Measurements from ENCODE around the gene PLBD2.

PLBD2 gene

DNA sequence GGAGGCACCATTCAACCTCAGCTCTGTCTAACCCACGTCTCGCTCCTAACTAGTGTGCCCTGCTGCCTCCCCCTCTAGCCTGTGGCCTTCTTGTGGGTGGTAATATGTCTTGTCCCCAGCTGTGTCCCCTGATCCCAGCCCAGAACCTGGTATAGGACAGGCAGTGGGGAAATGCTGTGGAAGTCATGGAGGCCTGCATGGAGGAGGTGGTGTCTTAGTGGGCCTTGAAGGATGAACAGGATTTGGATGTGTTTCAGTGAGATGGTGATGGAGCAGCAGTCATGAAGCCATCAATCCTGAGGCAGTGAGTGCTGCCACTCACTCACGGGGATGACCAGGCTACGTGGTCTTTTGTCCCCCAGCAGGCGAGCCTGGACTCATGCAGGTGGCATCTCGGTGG lies 13.4 kb downstream of the PLBD2 start:
- no peak for DNase-seq

DNA sequence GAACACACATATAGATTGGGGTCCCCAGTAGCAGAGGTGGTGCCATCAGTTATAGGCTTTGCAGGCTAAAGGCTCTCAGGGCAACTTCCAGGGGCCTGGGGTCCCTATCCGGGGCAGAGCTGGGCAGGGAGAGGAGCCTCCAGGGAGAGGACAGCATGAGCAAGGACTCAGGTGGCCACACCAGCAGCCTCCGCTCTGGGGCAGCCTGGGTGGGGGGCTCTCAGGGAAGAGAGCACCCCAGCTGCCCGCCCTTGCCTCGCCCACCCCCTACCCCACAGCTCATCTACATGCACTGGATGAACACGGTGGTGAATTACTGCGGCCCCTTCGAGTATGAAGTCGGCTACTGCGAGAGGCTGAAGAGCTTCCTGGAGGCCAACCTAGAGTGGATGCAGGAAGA lies 14.0 kb downstream of the PLBD2 start:
- no peak for DNase-seq

DNA sequence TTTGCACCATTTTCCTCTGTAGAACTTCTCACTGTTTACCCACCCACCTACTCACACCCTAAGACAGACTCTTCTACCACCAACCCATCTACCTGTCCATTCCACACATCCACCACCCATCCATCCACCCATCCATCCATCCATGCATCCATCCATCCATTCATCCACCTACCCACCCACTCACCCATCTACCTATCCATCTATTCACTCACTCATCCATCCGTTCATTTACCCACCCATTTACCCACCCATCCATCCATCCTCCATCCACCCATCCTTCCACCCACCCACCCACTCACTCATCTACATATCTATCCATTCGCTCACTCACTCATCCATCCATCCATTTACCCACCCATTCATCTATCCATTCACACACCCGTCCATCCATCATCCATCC lies 15.1 kb downstream of the PLBD2 start:
- DNase-seq: no peak

DNA sequence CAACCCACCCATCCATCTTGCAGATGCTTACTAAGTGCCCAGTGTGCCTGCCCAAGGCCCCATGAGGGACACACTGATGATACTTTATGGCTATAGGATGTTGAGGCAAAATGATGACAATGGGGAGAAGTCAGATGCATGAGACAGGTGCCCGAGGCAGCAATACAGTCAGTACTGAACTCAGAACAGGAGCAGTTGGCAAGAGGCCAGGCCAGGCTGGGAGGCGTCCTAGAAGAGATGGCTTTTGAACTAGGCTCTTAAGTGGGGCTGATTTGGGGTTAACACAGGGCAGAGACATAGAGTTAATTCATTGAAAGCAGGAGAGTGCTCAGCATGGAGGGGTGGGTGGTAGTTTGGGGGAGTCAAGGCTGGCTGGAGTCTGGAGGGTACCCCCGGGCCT lies 15.6 kb downstream of the PLBD2 start:
- DNase-seq: no peak

DNA sequence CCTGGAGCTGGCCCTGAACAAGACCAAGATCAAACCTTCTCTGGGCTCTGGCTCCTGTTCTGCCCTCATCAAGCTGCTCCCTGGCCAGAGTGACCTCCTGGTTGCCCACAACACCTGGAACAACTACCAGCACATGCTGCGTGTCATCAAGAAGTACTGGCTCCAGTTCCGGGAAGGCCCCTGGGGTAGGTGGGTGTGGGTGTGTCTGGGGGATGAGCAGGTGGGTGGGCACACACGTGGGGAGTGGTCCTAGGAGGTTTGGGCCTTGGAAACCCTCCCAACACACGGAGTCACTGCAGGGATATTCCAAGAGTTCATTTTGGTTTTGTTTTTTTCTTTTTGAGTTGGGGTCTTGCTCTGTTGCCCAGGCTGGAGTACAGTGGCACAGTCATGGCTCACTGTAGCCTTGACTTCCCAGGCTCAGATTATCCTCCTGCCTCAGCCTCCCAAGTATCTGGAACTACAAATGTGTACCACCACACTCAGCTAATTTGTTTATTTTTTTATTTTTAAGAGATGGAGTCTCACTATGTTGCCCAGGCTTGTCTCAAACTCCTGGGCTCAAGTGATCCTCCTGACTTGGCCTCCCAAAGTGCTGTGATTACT lies 16.5 kb downstream of the PLBD2 start:
- no peak for DNase-seq

- DNase-seq: no peak
Observed at GRCh38 chr12:113378291-113378690, 19.9 kb downstream of the PLBD2 start.

DNA sequence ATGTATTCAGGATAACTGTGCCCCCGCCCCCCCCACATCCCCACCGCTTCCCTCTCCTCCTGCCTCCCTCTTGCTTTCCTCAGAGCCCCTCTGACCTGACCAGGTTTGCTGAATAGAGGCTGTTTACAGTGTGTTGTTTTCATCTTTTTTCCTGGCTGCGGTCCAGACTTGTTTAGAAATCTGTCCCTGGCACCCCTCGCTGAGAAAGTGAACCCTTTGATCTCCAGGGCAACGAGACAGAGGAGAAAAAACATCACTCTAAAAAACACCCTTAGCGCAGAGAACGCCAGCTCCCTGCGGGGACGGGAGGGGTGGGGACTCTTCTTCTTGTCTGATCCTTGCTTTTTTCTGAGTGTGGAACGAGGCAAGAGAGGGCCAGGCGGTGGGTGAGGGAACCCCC lies 22.8 kb downstream of the PLBD2 start:
- DNase-seq: no peak

DNA sequence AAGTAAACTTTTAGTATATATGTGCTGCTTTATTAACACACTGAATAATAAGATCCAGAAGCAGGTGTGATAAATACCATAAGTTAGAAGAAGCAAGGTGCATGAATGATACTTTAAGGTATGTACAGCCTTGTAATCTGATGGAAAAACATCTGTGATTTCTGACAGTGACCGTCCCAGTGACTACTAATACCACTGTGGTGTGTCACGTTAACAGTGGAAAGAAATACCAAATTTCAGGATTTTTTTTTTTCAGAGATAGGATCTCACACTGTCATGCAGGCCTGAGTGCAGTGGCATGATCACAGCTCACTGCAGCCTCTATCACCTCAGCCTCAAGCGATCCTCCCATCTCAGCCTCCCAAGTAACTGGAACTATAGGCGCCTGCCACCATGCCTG lies 23.8 kb downstream of the PLBD2 start:
- no peak for DNase-seq

- no peak for DNase-seq
Observed at GRCh38 chr12:113384778-113385177, 26.4 kb downstream of the PLBD2 start.

DNA sequence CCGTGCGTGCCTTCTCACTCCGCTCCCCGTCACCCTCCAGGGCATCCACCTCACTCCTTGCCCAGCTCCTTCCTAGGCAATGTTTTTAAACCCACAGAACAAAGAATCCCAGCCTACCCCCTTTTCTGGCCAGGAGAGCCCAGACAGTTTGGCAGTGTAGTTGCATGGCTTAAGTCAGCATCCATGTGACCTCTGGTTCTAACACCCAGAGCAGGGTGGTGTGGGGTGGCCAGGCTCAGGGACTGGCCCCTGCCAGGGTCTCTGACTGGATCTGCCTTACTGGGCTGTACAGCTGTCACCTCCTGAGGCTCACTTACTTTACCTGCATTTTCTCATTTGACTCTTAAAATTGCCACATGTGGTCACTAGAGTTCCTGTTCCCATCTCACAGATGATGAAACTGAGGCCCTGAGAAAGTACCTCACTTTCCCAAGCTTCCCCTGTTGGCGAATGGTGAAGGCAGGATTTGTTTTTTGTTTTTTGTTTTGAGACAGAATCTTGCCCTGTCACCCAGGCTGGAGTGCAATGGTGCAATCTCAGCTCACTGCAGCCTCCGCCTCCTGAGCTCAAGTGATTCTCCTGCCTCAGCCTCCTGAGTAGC lies 27.0 kb downstream of the PLBD2 start:
- no peak for DNase-seq

- no peak for DNase-seq
Observed at GRCh38 chr12:113386866-113387566, 28.6 kb downstream of the PLBD2 start.

DNA sequence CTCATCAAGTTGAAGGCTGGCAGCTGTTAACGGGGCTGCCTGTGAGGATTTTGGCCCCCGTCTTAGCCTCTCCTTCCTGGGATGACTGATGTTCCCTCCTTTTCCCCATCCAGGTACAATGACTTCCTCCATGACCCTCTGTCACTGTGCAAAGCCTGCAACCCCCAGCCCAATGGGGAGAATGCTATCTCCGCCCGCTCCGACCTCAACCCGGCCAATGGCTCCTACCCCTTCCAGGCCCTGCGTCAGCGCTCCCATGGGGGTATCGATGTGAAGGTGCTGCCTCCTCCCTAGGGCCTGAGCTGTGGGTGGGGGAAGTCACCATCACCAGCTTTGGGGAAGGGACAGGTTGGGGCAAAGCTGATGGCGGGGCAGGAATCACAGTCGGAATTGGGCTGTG lies 29.2 kb downstream of the PLBD2 start:
- DNase-seq: no peak

DNA sequence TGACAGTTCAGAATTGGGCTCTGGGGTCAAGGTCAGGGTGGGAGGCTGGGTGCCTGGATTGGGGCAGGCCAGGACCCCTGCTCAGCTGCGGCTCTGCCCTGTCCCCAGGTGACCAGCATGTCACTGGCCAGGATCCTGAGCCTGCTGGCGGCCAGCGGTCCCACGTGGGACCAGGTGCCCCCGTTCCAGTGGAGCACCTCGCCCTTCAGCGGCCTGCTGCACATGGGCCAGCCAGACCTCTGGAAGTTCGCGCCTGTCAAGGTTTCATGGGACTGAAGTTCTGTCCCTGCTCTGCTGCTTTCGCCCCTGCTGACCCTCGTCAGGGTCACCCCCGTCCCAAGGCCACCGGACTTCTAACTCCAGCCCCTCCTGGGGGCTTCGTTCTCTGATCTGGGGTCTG lies 30.0 kb downstream of the PLBD2 start:
- no peak for DNase-seq

DNA sequence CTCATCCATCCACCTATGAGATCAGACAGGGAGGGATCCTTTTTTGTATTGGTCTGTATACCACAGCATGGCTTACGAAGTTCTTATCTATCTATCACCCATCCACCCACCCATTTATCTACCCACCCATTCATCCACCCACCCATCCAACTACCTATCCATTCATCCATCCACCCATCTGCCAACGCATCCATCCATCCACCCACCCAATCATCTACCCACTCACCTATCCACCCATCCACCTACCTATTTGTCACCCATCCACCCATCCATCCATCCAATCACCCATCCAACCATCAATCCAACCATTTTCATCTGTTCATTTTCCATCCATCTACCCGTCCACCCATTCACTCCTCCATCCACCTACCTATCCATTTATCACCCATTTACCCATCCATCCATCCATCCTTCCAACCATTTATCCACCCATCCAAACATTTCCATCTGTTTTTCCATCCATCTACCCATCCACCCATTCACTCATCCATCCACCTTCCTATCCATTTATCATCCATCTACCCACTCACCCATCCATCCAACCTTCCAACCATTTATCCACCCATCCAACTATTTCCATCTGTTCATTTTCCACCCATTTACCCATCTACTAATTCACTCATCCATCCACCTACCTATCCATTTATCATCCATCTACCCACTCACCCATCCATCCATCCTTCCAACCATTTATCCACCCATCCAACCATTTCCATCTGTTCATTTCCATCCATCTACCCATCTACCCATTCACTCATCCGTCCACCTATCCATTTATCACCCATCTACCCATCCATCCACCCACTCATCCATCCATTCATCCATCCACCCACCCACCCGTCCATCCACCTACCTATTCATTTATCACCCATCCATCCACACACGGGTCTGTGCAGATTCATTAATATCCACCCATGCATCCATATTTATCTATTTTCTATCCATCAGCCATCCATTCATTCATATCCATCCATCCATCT lies 32.0 kb downstream of the PLBD2 start:
- DNase-seq: no peak

DNA sequence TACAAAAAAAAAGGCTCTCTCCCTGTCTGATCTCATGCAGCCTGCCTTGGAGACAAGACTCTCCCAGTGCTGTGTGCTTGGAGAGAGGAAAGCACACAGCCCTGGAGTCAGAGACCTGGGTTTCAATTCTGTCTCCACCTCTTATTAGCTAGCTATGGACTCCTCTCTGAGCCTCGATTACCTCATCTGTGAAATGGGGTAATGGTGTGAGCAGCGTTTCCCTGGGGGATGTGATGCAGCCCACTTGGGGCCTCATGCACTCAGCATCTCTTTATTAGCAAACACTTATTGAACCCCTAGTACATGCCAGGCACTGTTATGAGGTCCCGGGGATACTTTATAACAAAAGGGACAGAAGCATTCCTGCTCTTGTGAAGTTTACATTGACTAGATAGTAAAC lies 32.8 kb downstream of the PLBD2 start:
- DNase-seq: no peak

GRCh38 chr12:113391650-113392337 lies 33.4 kb downstream of the PLBD2 start:
- DNase-seq: no peak

GRCh38 chr12:113392520-113392919 lies 34.1 kb downstream of the PLBD2 start:
- DNase-seq: no peak

GRCh38 chr12:113392988-113393579 lies 34.7 kb downstream of the PLBD2 start:
- DNase-seq: no peak

GRCh38 chr12:113393749-113394148 lies 35.4 kb downstream of the PLBD2 start:
- DNase-seq: no peak

DNA sequence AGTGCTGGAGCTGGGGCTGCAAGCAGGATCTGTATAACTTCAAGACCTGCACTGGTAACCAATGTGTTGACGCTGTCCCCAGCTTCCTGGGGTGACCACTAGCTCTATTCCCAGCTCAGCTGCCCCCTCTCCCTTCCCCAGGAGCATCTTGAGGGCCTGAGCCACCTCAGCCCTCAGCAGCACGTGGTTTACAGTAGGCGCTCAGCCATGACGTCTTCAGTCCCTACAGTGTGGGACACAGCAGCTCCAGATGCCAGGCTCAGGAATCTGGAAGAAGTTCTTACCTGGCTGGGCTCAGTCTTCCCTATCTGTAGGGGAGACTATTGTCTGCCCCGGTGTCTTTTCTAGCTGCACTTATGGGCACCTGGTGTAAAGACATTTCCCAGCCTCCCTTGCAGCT lies 36.7 kb downstream of the PLBD2 start:
- no peak for DNase-seq

DNA sequence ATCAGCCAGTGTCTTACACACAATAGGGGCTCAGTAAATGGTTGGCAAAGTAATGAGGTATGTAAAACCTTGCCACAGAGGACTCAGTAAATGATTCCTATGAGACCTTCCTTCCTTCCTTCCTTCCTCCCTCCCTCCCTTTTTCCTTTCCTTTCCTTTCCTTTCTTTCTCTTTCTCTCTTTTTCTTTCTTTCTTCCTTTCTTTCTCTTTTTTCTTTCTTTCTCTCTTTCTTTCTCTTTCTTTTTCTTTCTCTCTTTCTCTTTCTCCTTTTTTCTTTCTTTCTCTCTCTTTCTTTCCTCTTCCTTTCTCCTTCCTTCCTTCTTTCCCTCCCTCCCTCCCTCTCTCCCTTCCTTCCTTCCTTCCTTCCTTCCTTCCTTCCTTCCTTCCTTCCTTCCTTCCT lies 37.8 kb downstream of the PLBD2 start:
- no peak for DNase-seq

- DNase-seq: no peak
Observed at GRCh38 chr12:113396828-113397496, 38.6 kb downstream of the PLBD2 start.
